ENCODE results near the gene TPCN2.
A peak's percentile ranks its signal among the peaks of the same experiment; 100 is the strongest.

TPCN2 gene

DNA sequence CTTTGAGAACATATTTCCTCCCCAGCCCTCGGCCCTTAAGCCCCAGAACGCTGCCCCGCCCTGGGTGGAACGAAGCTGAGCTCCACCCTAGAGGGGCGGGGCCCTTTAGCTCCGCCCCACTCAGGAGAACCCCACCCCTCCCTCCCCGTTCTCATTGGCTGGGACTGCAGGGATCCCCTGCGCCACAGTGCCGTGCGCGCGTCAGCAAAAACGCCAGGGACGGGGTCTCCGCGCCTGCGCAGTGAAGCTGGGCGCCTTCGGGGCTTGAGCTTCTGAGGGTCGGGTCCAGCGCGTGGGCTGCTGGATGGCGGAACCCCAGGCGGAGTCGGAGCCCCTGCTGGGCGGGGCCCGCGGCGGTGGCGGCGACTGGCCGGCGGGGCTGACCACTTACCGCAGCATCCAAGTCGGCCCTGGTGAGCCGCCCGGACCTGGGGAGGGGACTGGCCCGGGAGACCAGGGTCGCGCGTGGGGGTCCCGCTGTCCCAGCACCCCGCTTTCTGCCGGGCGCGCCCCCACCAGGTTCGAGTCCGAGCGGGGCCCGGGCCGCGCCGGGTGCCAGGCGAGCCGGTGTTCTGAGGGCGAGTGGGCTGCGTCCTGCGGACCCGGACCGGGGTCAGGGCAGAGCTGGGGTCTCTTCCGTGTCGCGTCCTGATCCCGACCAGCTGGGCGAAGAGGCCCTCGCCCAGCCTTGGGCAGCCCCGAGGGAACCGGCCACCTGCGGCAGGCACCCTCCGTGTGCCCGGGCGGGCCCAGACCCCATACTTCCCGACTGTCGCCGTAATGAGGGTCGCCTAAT lies at the start of gene TPCN2:
TPCN2 (plus strand) TSS at position 239 of the 796 bp plus-strand sequence; CDS start at position 305, 66 bp downstream.
- no peak for TF ChIP-seq GATA2 (IDR thresholded peaks at IDR 0.05; ENCODE audit: low read depth, low read length)
- TF ChIP-seq GATA3 (IDR thresholded peaks at IDR 0.05; ENCODE audit: low read depth, low read length) = no peak

DNA sequence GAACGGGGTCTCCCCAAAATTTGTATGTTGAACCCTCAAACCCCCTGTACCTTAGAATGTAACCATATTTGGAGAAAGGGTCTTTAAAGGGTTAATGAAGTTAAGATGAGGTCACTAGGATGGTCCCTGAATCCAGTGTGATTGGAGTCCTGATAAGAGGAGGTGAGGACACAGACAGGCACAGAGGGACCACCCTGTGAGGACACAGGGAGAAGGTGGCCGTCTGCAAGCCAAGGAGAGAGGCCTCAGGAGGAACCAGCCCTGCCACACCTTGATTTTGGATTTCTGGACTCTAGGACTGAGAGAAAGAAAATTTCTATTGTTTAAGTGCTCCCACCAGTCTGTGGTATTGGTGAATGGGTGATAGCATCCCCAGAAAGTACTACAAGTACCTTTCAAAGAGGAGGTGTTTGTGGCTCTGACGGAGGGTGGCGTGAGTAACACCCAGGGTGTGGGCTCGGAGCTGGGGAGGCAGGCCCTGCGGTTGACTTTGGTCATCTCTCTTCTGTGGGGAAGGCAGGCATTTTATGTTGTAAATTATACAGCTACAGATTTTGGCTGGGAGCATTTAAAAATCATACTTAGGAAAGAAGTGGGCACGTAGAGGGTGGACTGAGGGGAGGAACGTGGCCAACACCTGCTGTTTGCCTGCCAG lies 49.5 kb upstream of the TPCN2 start:
- TF ChIP-seq GATA3 (IDR thresholded peaks at IDR 0.05; ENCODE audit: low read depth, low read length) (no peak), GATA2 (IDR thresholded peaks at IDR 0.05; ENCODE audit: low read depth, low read length) (peak; percentile 63; the same call in 1 of the 2 replicates)

DNA sequence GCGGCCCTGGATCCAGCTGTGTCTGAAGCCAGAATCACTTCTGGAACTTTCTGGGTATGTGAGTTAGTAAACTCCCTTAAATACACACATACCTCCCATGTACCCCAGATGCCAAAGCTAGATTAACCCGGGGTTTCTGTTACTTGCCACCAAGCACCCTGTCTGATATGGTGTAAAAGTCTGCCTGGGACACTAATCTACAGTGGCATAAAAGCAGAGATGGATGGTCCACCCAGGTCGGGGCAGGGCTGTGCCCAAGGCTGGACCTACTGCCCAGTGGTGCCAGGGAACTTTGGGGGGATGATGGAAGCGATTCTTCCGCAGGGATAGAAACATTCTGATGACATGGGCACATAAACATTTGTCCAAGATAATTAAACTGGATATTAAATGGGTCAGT lies 48.3 kb upstream of the TPCN2 start:
- TF ChIP-seq GATA3 (IDR thresholded peaks at IDR 0.05; ENCODE audit: low read depth, low read length) (no peak), GATA2 (IDR thresholded peaks at IDR 0.05; ENCODE audit: low read depth, low read length) (no peak)

DNA sequence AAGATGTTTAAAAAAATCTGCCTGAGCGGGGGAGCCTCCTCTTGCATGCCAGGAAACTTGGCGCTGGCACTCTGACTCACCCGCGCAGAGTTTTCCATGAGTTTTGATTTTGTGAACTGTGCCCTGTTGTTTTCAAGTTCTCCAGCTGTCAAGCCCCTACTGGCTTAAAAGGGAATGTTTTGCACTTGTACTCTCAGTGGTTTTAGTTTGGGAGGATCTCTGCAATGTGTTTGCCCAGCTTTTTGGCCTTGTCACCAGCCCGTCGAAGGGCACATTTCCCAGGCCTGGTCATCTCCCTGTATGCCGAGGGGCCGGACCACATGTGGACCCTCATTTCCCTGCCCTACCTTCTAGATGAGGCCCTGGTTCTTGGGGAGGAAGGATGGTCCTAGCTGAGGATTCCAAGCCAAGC lies 47.9 kb upstream of the TPCN2 start:
- TF ChIP-seq GATA2 (IDR thresholded peaks at IDR 0.05; ENCODE audit: low read depth, low read length) (no peak), GATA3 (IDR thresholded peaks at IDR 0.05; ENCODE audit: low read depth, low read length) (no peak)

DNA sequence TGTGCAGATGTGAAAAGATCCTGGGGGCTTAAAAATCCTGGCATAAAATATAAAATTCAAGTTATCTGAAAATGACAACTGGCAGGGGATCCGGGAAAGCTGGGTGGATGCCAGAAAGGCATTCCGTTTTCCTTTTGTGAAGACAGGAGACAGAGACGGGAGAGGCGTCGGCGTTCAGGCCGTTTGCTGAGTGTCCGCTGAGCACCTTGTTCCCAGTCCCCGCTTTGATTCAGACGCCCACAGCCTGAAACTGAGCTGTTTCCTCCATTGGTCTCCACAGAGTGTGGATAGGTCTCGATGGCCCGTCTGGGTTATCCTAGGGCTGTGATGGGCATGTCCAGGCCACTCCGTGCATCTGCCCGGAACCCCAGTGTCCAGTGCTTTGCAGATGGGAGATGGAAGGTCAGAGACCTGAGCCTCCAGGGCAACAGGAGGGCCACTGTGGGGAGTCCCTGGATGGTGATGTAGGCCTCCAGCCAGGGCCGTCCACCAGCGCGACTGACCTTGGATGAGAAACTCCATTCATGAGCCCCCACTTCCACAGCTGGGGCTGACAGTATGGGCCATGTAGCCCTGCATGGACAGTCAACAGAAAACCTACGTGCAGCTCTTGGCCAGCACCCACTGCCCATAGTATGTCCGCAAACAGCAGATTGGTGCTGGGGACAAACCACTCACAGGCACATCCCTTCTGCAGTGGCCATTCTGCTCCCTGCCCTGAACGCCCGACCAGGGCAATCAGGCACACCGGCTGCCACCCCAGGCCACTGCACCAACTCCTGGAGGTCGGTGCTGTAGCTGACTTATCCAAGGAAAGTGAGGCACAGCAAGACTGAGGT lies 47.3 kb upstream of the TPCN2 start:
- TF ChIP-seq GATA2 (IDR thresholded peaks at IDR 0.05; ENCODE audit: low read depth, low read length) (no peak), GATA3 (IDR thresholded peaks at IDR 0.05; ENCODE audit: low read depth, low read length) (no peak)

DNA sequence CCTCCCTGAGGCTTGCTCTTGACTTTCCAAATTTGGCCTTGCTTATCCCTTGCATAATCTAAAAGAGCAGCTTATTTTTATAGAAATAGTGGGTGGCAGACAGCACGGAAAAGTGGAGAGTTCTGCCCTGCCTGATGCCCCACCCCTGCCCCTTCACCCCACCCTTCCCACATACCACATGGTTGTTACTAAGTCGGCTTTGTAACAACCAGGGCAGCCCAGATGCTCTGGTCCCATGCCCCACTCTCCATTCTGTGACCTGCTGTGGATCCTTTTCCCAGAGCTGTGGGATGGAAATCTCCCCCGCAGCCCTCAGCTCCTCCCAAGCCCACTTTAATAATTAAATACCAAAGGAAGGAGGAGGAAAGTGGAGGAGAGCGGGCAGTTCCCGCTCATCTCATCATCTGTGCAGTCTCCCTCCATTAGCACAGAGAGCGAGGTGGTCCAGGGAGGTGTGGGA lies 46.6 kb upstream of the TPCN2 start:
- TF ChIP-seq GATA3 (IDR thresholded peaks at IDR 0.05; ENCODE audit: low read depth, low read length) = no peak
- no peak for TF ChIP-seq GATA2 (IDR thresholded peaks at IDR 0.05; ENCODE audit: low read depth, low read length)

DNA sequence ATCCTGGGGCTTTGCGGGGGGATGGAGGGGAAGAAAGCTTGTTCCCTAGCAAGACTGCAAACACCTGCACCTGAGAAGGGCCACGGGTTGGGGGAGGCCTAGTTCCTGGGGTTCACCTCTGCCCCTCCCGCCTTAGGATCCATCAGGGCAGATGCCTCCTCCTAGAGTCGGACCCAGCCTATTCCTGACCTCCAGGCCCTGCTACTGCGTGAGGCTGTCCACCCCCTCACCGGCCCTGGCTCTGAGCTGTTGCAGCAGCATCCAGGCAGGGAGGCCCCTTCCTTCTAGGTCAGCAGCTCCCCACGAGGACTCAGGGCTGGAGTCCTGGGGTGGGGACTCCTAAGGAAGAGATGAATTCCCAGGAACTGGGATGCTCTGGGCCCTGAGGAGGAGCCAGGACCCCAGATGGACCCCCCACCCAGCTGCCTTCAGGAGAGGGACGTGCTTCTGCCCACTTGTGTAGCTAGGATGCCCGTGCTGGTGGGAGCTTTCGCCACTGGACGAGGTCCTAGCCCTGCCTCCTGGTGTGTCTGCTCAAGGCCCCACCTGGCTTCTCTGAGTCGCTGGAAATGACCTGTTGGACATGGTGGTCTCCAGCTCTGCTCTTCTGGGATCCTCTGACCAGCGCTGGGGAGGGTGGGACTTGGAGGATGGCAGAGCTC lies 46.0 kb upstream of the TPCN2 start:
- TF ChIP-seq GATA2 (IDR thresholded peaks at IDR 0.05; ENCODE audit: low read depth, low read length) = no peak
- TF ChIP-seq GATA3 (IDR thresholded peaks at IDR 0.05; ENCODE audit: low read depth, low read length) = no peak

DNA sequence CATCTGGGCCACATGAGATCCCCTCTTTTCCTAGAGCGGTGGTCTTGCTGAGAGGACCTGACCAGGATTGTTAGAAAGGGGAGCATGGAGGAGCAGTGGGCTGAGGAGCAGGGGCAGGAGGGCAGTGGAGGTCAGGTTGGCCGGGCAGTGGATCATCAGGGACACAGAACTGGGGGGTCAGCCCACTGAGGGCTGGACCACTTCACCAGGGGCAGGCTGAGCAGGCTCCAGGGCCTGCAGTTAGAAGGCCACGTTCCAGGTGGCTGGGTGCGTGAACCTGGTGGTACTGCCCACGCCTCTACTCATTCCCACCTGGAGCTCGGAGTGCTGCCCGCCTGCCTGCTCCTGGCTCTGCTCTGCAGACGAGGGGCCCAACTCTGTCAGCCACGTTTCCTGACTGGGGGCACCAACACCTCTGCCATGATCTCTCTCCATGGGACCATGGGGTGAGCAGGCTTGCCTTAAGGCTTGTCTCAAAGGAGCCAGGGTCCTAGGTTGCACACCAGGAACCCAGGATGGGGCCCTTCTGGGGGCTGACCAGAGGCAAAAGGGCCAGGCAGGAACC lies 45.3 kb upstream of the TPCN2 start:
- TF ChIP-seq GATA2 (IDR thresholded peaks at IDR 0.05; ENCODE audit: low read depth, low read length) = no peak
- no peak for TF ChIP-seq GATA3 (IDR thresholded peaks at IDR 0.05; ENCODE audit: low read depth, low read length)

DNA sequence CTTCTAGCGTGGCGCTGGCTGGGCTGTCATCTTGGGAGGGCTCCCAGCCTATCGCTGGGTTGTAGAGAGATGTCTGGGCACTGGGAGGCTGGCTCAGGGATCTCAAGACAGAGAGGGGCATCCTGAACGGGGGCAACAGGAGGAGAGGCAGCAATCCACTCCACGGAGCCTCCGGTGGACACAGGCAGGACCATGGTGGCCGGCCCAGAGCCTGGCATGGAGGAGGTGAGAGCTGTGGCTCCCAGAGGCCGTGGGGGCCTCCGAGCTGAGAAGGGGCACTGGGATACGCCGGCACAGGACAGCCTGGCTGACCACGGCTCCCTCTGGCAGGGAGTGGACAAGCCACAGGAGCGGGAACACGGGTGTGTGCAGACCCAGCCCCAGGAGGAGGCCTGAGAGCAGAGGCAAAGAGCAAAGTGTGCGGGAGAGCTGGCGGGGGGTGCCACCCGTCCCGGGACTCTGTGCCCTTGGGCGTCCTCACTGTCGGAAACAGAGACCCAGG lies 44.8 kb upstream of the TPCN2 start:
- TF ChIP-seq GATA2 (IDR thresholded peaks at IDR 0.05; ENCODE audit: low read depth, low read length) (no peak), GATA3 (IDR thresholded peaks at IDR 0.05; ENCODE audit: low read depth, low read length) (no peak)

DNA sequence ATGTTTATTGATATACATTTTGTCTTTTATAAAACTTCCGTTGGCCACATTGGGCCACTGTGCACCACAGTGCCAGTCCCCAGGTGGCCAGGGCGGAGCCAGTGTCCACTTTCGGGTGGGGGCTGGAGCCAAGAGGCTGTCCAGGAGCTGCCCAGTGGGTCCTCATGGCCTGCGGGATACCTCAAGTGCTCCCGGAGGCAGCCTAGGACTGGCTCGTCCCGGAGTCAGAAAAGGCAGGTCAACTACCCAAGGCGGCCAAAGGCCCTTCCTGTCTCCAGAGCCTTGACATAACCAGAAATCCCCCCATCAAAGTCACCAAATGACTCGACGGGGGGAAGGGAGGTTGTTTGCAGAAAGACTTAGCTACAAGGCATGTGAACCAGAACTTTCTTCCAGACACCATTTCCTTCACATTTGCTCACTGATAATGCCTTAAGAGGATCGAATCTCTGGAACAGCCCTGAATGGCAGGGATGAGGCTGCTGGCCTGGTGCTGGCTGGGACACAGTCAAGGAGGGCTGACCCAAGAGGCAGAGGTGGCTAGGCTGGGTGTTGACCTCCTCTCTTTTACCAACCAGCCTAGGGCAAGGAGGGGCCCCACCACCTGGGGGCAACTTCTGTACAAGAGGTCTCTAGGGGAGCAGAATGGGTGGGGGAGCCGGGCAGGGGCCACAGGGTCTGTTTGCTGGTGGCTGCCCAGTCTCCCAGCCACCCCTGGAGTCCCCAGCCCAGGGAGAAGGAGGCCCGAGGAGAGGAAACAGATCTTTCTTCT lies 44.1 kb upstream of the TPCN2 start:
- TF ChIP-seq GATA2 (IDR thresholded peaks at IDR 0.05; ENCODE audit: low read depth, low read length) = no peak
- no peak for TF ChIP-seq GATA3 (IDR thresholded peaks at IDR 0.05; ENCODE audit: low read depth, low read length)

DNA sequence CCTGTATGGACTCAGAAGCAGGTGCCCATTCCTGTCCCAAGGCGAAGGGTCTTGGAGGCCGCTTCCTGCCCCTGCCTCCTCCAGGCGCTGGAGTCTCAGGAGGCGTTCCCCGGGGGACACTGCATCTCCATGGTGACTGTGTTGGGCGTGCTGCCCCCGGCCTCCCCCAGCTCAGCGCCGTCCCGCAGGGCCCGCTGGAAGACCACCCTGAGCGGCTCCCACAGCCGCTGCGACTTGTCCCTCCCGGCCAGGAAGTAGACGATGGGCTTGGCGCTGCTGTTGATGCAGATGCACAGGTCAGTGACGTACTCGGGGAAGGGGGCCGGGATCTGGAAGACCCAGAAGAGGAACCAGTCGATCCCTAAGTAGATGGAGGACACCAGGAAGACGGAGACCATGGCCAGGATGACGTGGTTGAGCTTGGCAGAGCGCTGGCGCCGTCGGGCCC lies 43.5 kb upstream of the TPCN2 start:
- TF ChIP-seq GATA3 (IDR thresholded peaks at IDR 0.05; ENCODE audit: low read depth, low read length) (no peak), GATA2 (IDR thresholded peaks at IDR 0.05; ENCODE audit: low read depth, low read length) (no peak)

DNA sequence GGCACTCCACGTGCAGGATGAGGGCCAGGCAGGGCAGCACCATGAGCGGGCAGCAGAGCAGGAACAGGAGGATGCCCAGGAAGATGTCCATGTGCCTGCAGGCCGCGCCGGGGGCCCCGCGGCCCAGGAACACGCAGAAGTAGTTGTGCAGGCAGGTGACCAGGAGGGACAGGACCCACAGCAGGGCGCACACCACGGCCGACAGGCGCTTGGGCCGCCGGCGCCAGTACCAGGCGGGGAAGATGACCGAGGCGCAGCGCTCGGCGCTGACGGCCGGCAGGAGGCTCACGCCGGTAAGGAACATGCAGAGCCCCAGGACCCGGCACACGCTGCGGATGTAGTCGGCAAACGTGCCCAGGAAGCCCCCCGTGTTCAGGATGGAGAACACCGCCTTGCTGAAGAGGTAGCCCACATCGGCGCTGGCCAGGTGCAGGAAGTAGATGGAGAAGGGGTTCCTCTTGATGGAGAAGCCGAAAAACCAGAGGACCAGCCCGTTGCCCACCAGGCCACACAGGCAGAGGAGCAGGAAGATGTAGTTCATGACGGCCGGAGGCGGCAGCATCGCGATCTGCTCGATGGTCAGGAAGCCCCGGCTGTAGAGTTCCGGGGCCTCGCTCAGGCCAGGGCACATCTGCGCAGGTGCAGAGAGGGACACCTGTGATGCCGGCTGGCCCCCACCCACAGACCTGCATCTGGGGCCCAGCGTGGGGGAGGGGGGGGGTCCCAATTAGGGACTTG lies 42.9 kb upstream of the TPCN2 start:
- TF ChIP-seq GATA2 (IDR thresholded peaks at IDR 0.05; ENCODE audit: low read depth, low read length) = no peak
- no peak for TF ChIP-seq GATA3 (IDR thresholded peaks at IDR 0.05; ENCODE audit: low read depth, low read length)

Measured in SH-SY5Y (cell line).